SK-N-SH (cell line): ENCODE results near the gene CDK9. TPM values are rescaled to one million over a fixed set of nuclear protein-coding genes. Genes with fewer than 3 reads are reported as not detected.

Experiments used
- CTCF ChIA-PET: fragments of 300-600, 350-600 bp; formaldehyde crosslinking; extraction: SDS; loops from one replicate; lab custom pipeline; 2021; lab: Yijun Ruan, JAX
- POLR2A ChIA-PET: fragments of 350-600 bp; sonication (Branson Sonifier 250); formaldehyde crosslinking; extraction: SDS; loops from one replicate; lab custom pipeline; 2020; ENCODE audit warnings: antibody characterized with exemption, inconsistent platforms; lab: Yijun Ruan, JAX
- DNase-seq: peaks from one replicate; pipeline ENCODE4 v3.0.0; 2012
- H2AFZ ChIP-seq: fragments of 200-600 bp; sonication (generic); 2 replicates; pipeline ENCODE4 v1.8.1; 2016; ENCODE audit warnings: antibody characterized with exemption, mild to moderate bottlenecking, low read depth
- H3F3A ChIP-seq: fragments of 200-600 bp; sonication (generic); replicated peaks from 2 replicates; pipeline ENCODE3; 2016; ENCODE audit warnings: antibody characterized with exemption, mild to moderate bottlenecking; ENCODE audit not compliant: insufficient read depth
- H3K27ac ChIP-seq, 2 experiments: fragments of 200-500 bp in 1 of 2; fragments of 200-600 bp in 1 of 2; sonication (Bioruptor generic) in 1 of 2; sonication (generic), shearing (Covaris generic) in 1 of 2; 2 replicates each; pipeline versions ENCODE4 v1.5.1 to v1.6.1; 2014 to 2016; ENCODE audit warnings: low read depth in 2 of 2, inconsistent platforms in 1 of 2, low read length in 1 of 2, mild to moderate bottlenecking in 1 of 2, mixed read lengths in 1 of 2
- H3K27me3 ChIP-seq: fragments of 200-600 bp; sonication (generic), shearing (Covaris generic); 2 replicates; pipeline ENCODE4 v1.6.1; 2016; ENCODE audit warnings: mixed run types; ENCODE audit not compliant: insufficient read depth
- H3K36me3 ChIP-seq, 2 experiments: fragments of 200-500 bp in 1 of 2; fragments of 200-600 bp in 1 of 2; sonication (Bioruptor generic) in 1 of 2; sonication (generic) in 1 of 2; replicated peaks in 1 of 2; 2 replicates each; pipeline versions ENCODE3 to v1.5.1; 2014 to 2016; ENCODE audit warnings: low read length in 1 of 2, mild to moderate bottlenecking in 1 of 2; ENCODE audit not compliant: insufficient read depth in 2 of 2, control insufficient read depth in 1 of 2
- H3K4me1 ChIP-seq, 2 experiments: fragments of 200-500 bp in 1 of 2; fragments of 200-600 bp in 1 of 2; sonication (Bioruptor generic) in 1 of 2; sonication (generic), shearing (Covaris generic) in 1 of 2; 2 replicates each; pipeline versions ENCODE4 v1.5.1 to v1.6.1; 2014 to 2016; ENCODE audit warnings: low read depth in 1 of 2, low read length in 1 of 2, mixed run types in 1 of 2; ENCODE audit not compliant: insufficient read depth in 2 of 2, control insufficient read depth in 1 of 2
- H3K4me2 ChIP-seq: fragments of 200-600 bp; sonication (generic), shearing (Covaris generic); 2 replicates; pipeline ENCODE4 v1.6.1; 2017; ENCODE audit warnings: mixed run types
- H3K4me3 ChIP-seq, 2 experiments: fragments of 200-500 bp in 1 of 2; fragments of 200-600 bp in 1 of 2; sonication (Bioruptor generic) in 1 of 2; sonication (generic), shearing (Covaris generic) in 1 of 2; 2 replicates each; pipeline versions ENCODE4 v1.5.1 to v1.8.1; 2014 to 2016; ENCODE audit warnings: low read depth in 2 of 2, inconsistent platforms in 1 of 2, low read length in 1 of 2, mild to moderate bottlenecking in 1 of 2, mixed read lengths in 1 of 2, moderate library complexity in 1 of 2
- H3K79me2 ChIP-seq: fragments of 200-600 bp; sonication (generic); 2 replicates; pipeline ENCODE4 v1.8.1; 2017; ENCODE audit warnings: mild to moderate bottlenecking; ENCODE audit not compliant: insufficient read depth
- H3K9ac ChIP-seq: fragments of 200-600 bp; sonication (generic); 2 replicates; pipeline ENCODE4 v1.6.1; 2017; ENCODE audit warnings: mixed run types
- H3K9me2 ChIP-seq: fragments of 200-600 bp; sonication (generic); 2 replicates; pipeline ENCODE4 v1.6.1; 2017; ENCODE audit warnings: mixed run types
- H3K9me3 ChIP-seq: fragments of 200-600 bp; sonication (generic); 2 replicates; pipeline ENCODE4 v1.6.1; 2017; ENCODE audit warnings: mixed run types, mild to moderate bottlenecking, moderate library complexity
- H4K20me1 ChIP-seq: fragments of 200-600 bp; sonication (generic); 2 replicates; pipeline ENCODE4 v1.6.1; 2017; ENCODE audit warnings: mild to moderate bottlenecking, mixed run types; ENCODE audit not compliant: insufficient read depth
- CTCF ChIP-seq: fragments of 200-600 bp; sonication (generic); IDR thresholded peaks from 2 replicates; pipeline ENCODE4 v1.6.1; 2017; ENCODE audit warnings: antibody characterized with exemption, mild to moderate bottlenecking, moderate library complexity
- ELF1 ChIP-seq: IDR thresholded peaks from 2 replicates; pipeline ENCODE4 v1.4.0; 2012
- FOSL2 ChIP-seq: IDR thresholded peaks from 2 replicates; pipeline ENCODE4 v1.4.0; 2012; ENCODE audit warnings: low read depth, mild to moderate bottlenecking, moderate library complexity, borderline replicate concordance
- FOXJ3 ChIP-seq: sonication (generic); formaldehyde crosslinking; IDR thresholded peaks from 2 replicates; pipeline ENCODE4 v1.5.1; 2020; ENCODE audit warnings: mild to moderate bottlenecking, missing genetic modification reagents
- GATA2 ChIP-seq: sonication (generic); formaldehyde crosslinking; IDR thresholded peaks from 2 replicates; pipeline ENCODE4 v1.5.0; 2020; ENCODE audit warnings: mild to moderate bottlenecking, missing genetic modification reagents
- JUND ChIP-seq: IDR thresholded peaks from 2 replicates; pipeline ENCODE4 v1.4.0; 2012
- MXI1 ChIP-seq: IDR thresholded peaks from 2 replicates; pipeline ENCODE4 v1.6.1; 2012; ENCODE audit warnings: mild to moderate bottlenecking, low read depth, low read length, improper control_type of control experiment
- NRF1 ChIP-seq: IDR thresholded peaks from 2 replicates; pipeline ENCODE4 v1.6.1; 2012; ENCODE audit warnings: low read depth, mild to moderate bottlenecking, low read length
- PBX3 ChIP-seq: IDR thresholded peaks from 2 replicates; pipeline ENCODE4; 2012
- RAD21 ChIP-seq: IDR thresholded peaks from 2 replicates; pipeline ENCODE4 v1.6.1; 2012; ENCODE audit warnings: mild to moderate bottlenecking, low read length
- RXRA ChIP-seq: IDR thresholded peaks from 2 replicates; pipeline ENCODE4 v1.4.0; 2012; ENCODE audit warnings: low read depth, mild to moderate bottlenecking, borderline replicate concordance
- SIN3A ChIP-seq: IDR thresholded peaks from 2 replicates; pipeline ENCODE4 v1.6.1; 2012; ENCODE audit warnings: low read depth, mild to moderate bottlenecking, low read length, moderate library complexity, borderline replicate concordance
- TEAD4 ChIP-seq: IDR thresholded peaks from 2 replicates; pipeline ENCODE4 v1.4.0; 2012; ENCODE audit warnings: mild to moderate bottlenecking, borderline replicate concordance; ENCODE audit not compliant: insufficient read depth
- USF1 ChIP-seq: IDR thresholded peaks from 2 replicates; pipeline ENCODE4 v1.4.0; 2012; ENCODE audit warnings: low read depth, borderline replicate concordance
- WGBS: methylation state at CpG from one replicate; pipeline ENCODE4 v1.1.6; 2017; ENCODE audit warnings: low lambda C conversion rate; 5-methylcytosine and 5-hydroxymethylcytosine counted together
- polyA plus RNA-seq, 3 experiments: library from polyadenylated mRNA; depleted of rRNA; stranded (reverse); fragments of >200 nt; gene quantifications; 2 replicates each; pipeline ENCODE4 v1.2.3, GENCODE V29; 2012
- TF ChIP-seq, protein P1 (sequence below): fragments of 150-350 bp; IDR thresholded peaks from 2 replicates; pipeline ENCODE4 v1.6.1; 2016; ENCODE audit warnings: mild to moderate bottlenecking, low read depth, low read length

Gene CDK9
- polyA plus RNA-seq, 1 of the 3 experiments (the other 2 are of a cell fraction), result 82.7 TPM

- Histone ChIP-seq H3K9me3 (no peaks in the 10 kb centered on the region), H3K79me2 (no peaks in the 10 kb centered on the region), H3F3A (no peaks in the 10 kb centered on the region), H3K4me3 (no peak overlapping the region), H3K36me3 (no peaks in the 10 kb centered on the region), H3K4me2 (no peak overlapping the region), H3K9ac (no peak overlapping the region), H2AFZ (no peak overlapping the region), H3K9me2 (no peaks in the 10 kb centered on the region), H3K27me3 (no peaks in the 10 kb centered on the region), H3K4me1 (peaks cover 0 to 20% of the 10 kb centered on the region in 2 experiments; a peak in 1 of 4 replicates), H4K20me1 (no peaks in the 10 kb centered on the region), H3K27ac (no peak overlapping the region)
- no peak for TF ChIP-seq TEAD4
- no peak for TF ChIP-seq GATA2
- TF ChIP-seq FOXJ3 (CRISPR knock-in tag), result no peak
- TF ChIP-seq USF1, result no peak
- TF ChIP-seq RXRA, result no peak
- no peak for TF ChIP-seq PBX3
- TF ChIP-seq CTCF, result no peak
- no peak for TF ChIP-seq RAD21
- no peak for TF ChIP-seq SIN3A
- TF ChIP-seq MXI1, result no peak
- TF ChIP-seq NRF1, result no peak
- TF ChIP-seq, protein P1, sequence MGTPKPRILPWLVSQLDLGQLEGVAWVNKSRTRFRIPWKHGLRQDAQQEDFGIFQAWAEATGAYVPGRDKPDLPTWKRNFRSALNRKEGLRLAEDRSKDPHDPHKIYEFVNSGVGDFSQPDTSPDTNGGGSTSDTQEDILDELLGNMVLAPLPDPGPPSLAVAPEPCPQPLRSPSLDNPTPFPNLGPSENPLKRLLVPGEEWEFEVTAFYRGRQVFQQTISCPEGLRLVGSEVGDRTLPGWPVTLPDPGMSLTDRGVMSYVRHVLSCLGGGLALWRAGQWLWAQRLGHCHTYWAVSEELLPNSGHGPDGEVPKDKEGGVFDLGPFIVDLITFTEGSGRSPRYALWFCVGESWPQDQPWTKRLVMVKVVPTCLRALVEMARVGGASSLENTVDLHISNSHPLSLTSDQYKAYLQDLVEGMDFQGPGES, result no peak
- TF ChIP-seq JUND, result no peak
- no peak for TF ChIP-seq FOSL2
- no peak for TF ChIP-seq ELF1
- 69% methylated on average over 1 of the region's 1 CpG for WGBS
- POLR2A ChIA-PET, result interaction anchor here (0.8 kb wide), 1 partner anchor 20 kb away, joined by 3 read pairs; the partner anchor contains the start of gene CDK9
- CTCF ChIA-PET, result interaction anchor here (0.9 to 2.0 kb wide), 6 partner anchors 10 to 156 kb away, joined by 3 to 7 read pairs (median 4); partner anchors contain the start of genes CDK9 and TOR2A
- DNase-seq, result no peak
Measured at GRCh38 chr9:127765418-127765817, 20.4 kb upstream of the CDK9 start.
